Keratinocyte (primary cell): ENCODE data around the gene IKZF5. TPM values are rescaled to one million over a fixed set of nuclear protein-coding genes. Genes with fewer than 3 reads are reported as not detected.

Source experiments
- DNase-seq: peaks from one replicate; pipeline ENCODE4 v3.0.0-alpha.2; 2011; ENCODE audit warnings: low read depth, missing footprints, low spot score
- FAIRE-seq: peaks from 2 replicates; lab custom pipeline; 2011; peaks lifted over from hg19 to GRCh38; lab: Jason Lieb, UNC
- H2AFZ ChIP-seq: 2 replicates; pipeline ENCODE4 v1.6.0; 2012; ENCODE audit warnings: low read length, control low read depth, inconsistent platforms; ENCODE audit not compliant: control insufficient read depth
- H3K27ac ChIP-seq: 2 replicates; pipeline ENCODE4 v1.5.1; 2011; ENCODE audit warnings: low read length; ENCODE audit not compliant: control insufficient read depth, insufficient read depth
- H3K27me3 ChIP-seq: 3 replicates; pipeline ENCODE4 v1.6.0; 2011; ENCODE audit warnings: low read length; ENCODE audit not compliant: control insufficient read depth, insufficient read depth; ENCODE audit errors: extremely low read depth
- H3K36me3 ChIP-seq, 2 experiments: 2 replicates in 1 of 2; 3 replicates in 1 of 2; pipeline ENCODE4 v1.5.1; 2011; ENCODE audit warnings: low read length in 2 of 2, mild to moderate bottlenecking in 1 of 2; ENCODE audit not compliant: control insufficient read depth in 2 of 2, insufficient read depth in 2 of 2; ENCODE audit errors: extremely low read depth in 1 of 2
- H3K4me1 ChIP-seq: 3 replicates; pipeline ENCODE4 v1.5.1; 2011; ENCODE audit warnings: low read length; ENCODE audit not compliant: control insufficient read depth, insufficient read depth; ENCODE audit errors: extremely low read depth
- H3K4me2 ChIP-seq: 3 replicates; pipeline ENCODE4 v1.6.0; 2011; ENCODE audit warnings: low read depth, low read length; ENCODE audit not compliant: control insufficient read depth, insufficient read depth; ENCODE audit errors: extremely low read depth
- H3K4me3 ChIP-seq, 3 experiments: fragments of 200-600 bp in 1 of 3; sonication (generic) in 1 of 3; 2 replicates in 2 of 3; 3 replicates in 1 of 3; pipeline ENCODE4 v1.5.1; 2011 to 2016; ENCODE audit warnings: low read length in 3 of 3, mild to moderate bottlenecking in 3 of 3, control low read depth in 2 of 3, inconsistent platforms in 1 of 3, low read depth in 1 of 3, mixed read lengths in 1 of 3, mixed run types in 1 of 3, moderate library complexity in 1 of 3; ENCODE audit not compliant: control insufficient read depth in 2 of 3, insufficient read depth in 2 of 3; ENCODE audit errors: extremely low read depth in 1 of 3
- H3K79me2 ChIP-seq: 2 replicates; pipeline ENCODE4 v1.6.0; 2012; ENCODE audit warnings: low read length; ENCODE audit not compliant: control insufficient read depth, insufficient read depth
- H3K9ac ChIP-seq: 3 replicates; pipeline ENCODE4 v1.6.0; 2011; ENCODE audit warnings: low read length; ENCODE audit not compliant: control insufficient read depth, insufficient read depth; ENCODE audit errors: extremely low read depth
- H3K9me1 ChIP-seq: 3 replicates; pipeline ENCODE4 v1.6.0; 2011; ENCODE audit warnings: low read length; ENCODE audit not compliant: control insufficient read depth, insufficient read depth; ENCODE audit errors: extremely low read depth
- H3K9me3 ChIP-seq: 2 replicates; pipeline ENCODE4 v1.5.1; 2012; ENCODE audit warnings: low read depth, low read length; ENCODE audit not compliant: control insufficient read depth
- H4K20me1 ChIP-seq: 3 replicates; pipeline ENCODE4 v1.6.0; 2011; ENCODE audit warnings: low read length; ENCODE audit not compliant: control insufficient read depth, insufficient read depth; ENCODE audit errors: extremely low read depth
- EZH2 ChIP-seq: IDR thresholded peaks from one replicate; pipeline ENCODE4 v1.6.1; 2012; ENCODE audit warnings: inconsistent platforms, mild to moderate bottlenecking, low read length, moderate library complexity
- dilution Hi-C: fragments of 300-500 bp; cut with MboI; formaldehyde crosslinking; loops from one replicate; pipeline ENCODE4 v1.7.0; 2020; ENCODE audit warnings: low sequenced_read_pairs; ENCODE audit not compliant: extremely low pct_ligation_motif_present
- polyA plus RNA-seq, 5 experiments: library from polyadenylated mRNA; depleted of rRNA in 3 of 5; stranded (reverse) in 3 of 5; stranded (forward) in 1 of 5; unstranded in 1 of 5; fragments of >200 nt; gene quantifications; 1 replicate in 1 of 5; 2 replicates in 3 of 5; 3 replicates in 1 of 5; pipeline versions ENCODE4 v1.2.1 to v1.2.3, GENCODE V29; 2011 to 2012; ENCODE audit warnings: missing spikeins in 2 of 5, low read depth in 1 of 5, low replicate concordance in 1 of 5
- TF ChIP-seq, protein P1 (sequence below), 3 experiments: IDR thresholded peaks in 1 of 3; conservative IDR thresholded peaks in 1 of 3; optimal IDR thresholded peaks in 1 of 3; 2 replicates in 2 of 3; 3 replicates in 1 of 3; pipeline versions ENCODE3 to v1.5.1; 2011; ENCODE audit warnings: low read length in 3 of 3, mild to moderate bottlenecking in 3 of 3, moderate library complexity in 2 of 3, control low read depth in 1 of 3, inconsistent platforms in 1 of 3; ENCODE audit not compliant: insufficient read depth in 2 of 3; ENCODE audit errors: extremely low read depth in 1 of 3

IKZF5 gene
- polyA plus RNA-seq, 1 donor (not counting 4 experiments of a cell fraction or from before 2014, with no cell fraction given) = 6.5 TPM

DNA sequence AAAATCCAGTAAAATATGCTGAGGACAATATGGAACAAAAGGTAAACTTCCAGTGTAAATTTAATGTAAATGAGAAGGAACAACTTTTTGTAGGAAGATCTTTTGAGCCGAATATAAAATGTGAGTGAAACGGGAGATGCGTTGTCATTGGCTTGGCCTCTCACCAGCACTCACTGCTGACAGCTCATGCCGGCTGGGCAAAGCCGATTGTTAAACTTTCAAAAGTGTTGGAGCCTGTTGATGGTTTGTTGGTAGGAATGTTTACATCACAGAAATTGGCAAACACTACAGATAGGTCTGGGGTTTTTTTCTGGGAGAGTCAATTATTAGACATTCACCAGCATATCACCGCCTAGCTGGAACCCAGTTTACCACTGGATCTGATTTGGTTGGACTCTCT lies 22.3 kb downstream of the IKZF5 start:
- dilution Hi-C loops = no loop called here
- Histone ChIP-seq H3K9me3 (no peaks in the 10 kb centered on the region), H4K20me1 (no peaks in the 10 kb centered on the region), H3K27me3 (no peaks in the 10 kb centered on the region), H3K79me2 (no peaks in the 10 kb centered on the region), H3K9ac (no peak overlapping the region), H3K36me3 (peaks cover 2 to 8% of the 10 kb centered on the region in 2 experiments), H3K4me3 (no peak overlapping the region), H2AFZ (no peak overlapping the region), H3K4me1 (no peaks in the 10 kb centered on the region), H3K4me2 (no peak overlapping the region), H3K9me1 (no peaks in the 10 kb centered on the region), H3K27ac (no peak overlapping the region)
- TF ChIP-seq EZH2 = no peak
- TF ChIP-seq, protein P1, sequence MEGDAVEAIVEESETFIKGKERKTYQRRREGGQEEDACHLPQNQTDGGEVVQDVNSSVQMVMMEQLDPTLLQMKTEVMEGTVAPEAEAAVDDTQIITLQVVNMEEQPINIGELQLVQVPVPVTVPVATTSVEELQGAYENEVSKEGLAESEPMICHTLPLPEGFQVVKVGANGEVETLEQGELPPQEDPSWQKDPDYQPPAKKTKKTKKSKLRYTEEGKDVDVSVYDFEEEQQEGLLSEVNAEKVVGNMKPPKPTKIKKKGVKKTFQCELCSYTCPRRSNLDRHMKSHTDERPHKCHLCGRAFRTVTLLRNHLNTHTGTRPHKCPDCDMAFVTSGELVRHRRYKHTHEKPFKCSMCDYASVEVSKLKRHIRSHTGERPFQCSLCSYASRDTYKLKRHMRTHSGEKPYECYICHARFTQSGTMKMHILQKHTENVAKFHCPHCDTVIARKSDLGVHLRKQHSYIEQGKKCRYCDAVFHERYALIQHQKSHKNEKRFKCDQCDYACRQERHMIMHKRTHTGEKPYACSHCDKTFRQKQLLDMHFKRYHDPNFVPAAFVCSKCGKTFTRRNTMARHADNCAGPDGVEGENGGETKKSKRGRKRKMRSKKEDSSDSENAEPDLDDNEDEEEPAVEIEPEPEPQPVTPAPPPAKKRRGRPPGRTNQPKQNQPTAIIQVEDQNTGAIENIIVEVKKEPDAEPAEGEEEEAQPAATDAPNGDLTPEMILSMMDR (optimal IDR thresholded peaks at IDR 0.05 in 1 of 3, IDR thresholded peaks at IDR 0.05 in 1 of 3, conservative IDR thresholded peaks at IDR 0.05 in 1 of 3; ENCODE audit: extremely low read depth in 1 of 3, insufficient read depth in 2 of 3, low read length in 3 of 3) = no peak
- FAIRE-seq = peak; percentile 5
- no peak for DNase-seq

DNA sequence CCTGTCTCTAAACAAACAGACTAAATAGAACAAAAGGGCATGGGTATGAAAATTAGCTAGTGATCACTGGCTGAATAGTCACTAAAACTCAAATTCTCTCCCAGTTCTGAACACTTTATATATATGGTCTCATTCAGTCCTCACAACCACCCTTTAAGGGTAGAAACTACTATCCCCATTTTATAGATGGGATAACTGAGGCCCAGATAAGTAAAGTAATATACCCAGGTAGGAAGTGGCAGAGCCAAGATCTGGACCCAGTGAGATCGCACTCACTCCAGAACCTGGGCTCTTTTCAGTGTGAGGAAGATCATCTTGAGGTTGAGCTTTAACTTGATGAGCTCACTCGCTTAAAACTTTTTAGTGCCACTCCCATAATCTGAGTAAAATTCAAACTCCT lies 23.9 kb downstream of the IKZF5 start:
- Histone ChIP-seq H3K27ac (no peak overlapping the region), H3K9me3 (no peaks in the 10 kb centered on the region), H3K79me2 (no peaks in the 10 kb centered on the region), H4K20me1 (no peaks in the 10 kb centered on the region), H3K9ac (no peak overlapping the region), H3K4me2 (no peak overlapping the region), H3K36me3 (peaks cover 2 to 8% of the 10 kb centered on the region in 2 experiments), H3K27me3 (no peaks in the 10 kb centered on the region), H3K4me3 (no peak overlapping the region), H3K9me1 (no peaks in the 10 kb centered on the region), H2AFZ (no peak overlapping the region), H3K4me1 (peaks cover 4% of the 10 kb centered on the region)
- FAIRE-seq (no peak), DNase-seq (no peak)
- TF ChIP-seq, protein P1 (optimal IDR thresholded peaks at IDR 0.05 in 1 of 3, IDR thresholded peaks at IDR 0.05 in 1 of 3, conservative IDR thresholded peaks at IDR 0.05 in 1 of 3; ENCODE audit: extremely low read depth in 1 of 3, insufficient read depth in 2 of 3, low read length in 3 of 3) = no peak
- no peak for TF ChIP-seq EZH2
- dilution Hi-C loops = no loop called here
